ENCODE data around the gene LPAR1. TPM values are rescaled to one million over a fixed set of nuclear protein-coding genes. Genes with fewer than 3 reads are reported as not detected.

LPAR1 gene
- total and polyA plus RNA-seq, 2 of the 8 experiments (the other 6 are each of a cell fraction or from before 2014, with no cell fraction given), result 3.4 to 5.1 TPM

GRCh38 chr9:110950041-110950645 is 88.1 kb downstream of the LPAR1 start:
- no peak for DNase-seq (ENCODE audit: low read depth in 1 of 2, low spot score in 2 of 2)
- POLR2A ChIA-PET (ENCODE audit: partially characterized antibody), result no interaction called here
- H3K9me3 ChIP-seq (ENCODE audit: insufficient read depth in 2 of 2, low read depth in 1 of 2, low read length in 1 of 2), result no peaks in the 10 kb centered on the region
- H3K14ac ChIP-seq (ENCODE audit: insufficient read length), result no peak overlapping the region
- TF ChIP-seq POLR2AphosphoS5 (IDR thresholded peaks at IDR 0.05; ENCODE audit: low read depth, low read length), result no peak
- no peak for TF ChIP-seq ATF3 (IDR thresholded peaks at IDR 0.05; ENCODE audit: insufficient read depth, low read depth, low read length)
- no peak for TF ChIP-seq NRF1 (IDR thresholded peaks at IDR 0.05; ENCODE audit: low read depth, low read length)
- TF ChIP-seq FOSL1 (IDR thresholded peaks at IDR 0.05; ENCODE audit: insufficient read depth, low read depth, low read length), result no peak
- TF ChIP-seq KDM5A (IDR thresholded peaks at IDR 0.05; ENCODE audit: low read length), result no peak
- no peak for TF ChIP-seq SRF (IDR thresholded peaks at IDR 0.05; ENCODE audit: low read depth, low read length)
- no peak for TF ChIP-seq CHD1 (IDR thresholded peaks at IDR 0.05; ENCODE audit: low read depth, low read length)
- TF ChIP-seq RNF2 (IDR thresholded peaks at IDR 0.05; ENCODE audit: borderline replicate concordance, low read depth, low read length, missing control alignments, poor library complexity, severe bottlenecking), result no peak
- TF ChIP-seq CREB1 (IDR thresholded peaks at IDR 0.05), result no peak
- TF ChIP-seq BACH1 (IDR thresholded peaks at IDR 0.05; ENCODE audit: low read length), result no peak
- no peak for TF ChIP-seq CBX5 (IDR thresholded peaks at IDR 0.05; ENCODE audit: low read depth, low read length)
- TF ChIP-seq ASH2L (IDR thresholded peaks at IDR 0.05; ENCODE audit: low read length), result no peak
- TF ChIP-seq YY1 (IDR thresholded peaks at IDR 0.05; ENCODE audit: low read depth, low read length), result no peak
- no peak for TF ChIP-seq SIRT6 (IDR thresholded peaks at IDR 0.05; ENCODE audit: low read length)
- no peaks in the 10 kb centered on the region; a peak in 2 of 7 replicates for H3K4me1 ChIP-seq (replicated peaks in 1 of 4; ENCODE audit: control insufficient read depth in 3 of 4, insufficient read depth in 4 of 4, low read length in 3 of 4)
- no peak overlapping the region for H2BK12ac ChIP-seq (ENCODE audit: low read depth, low read length)
- no peaks in the 10 kb centered on the region for H3K79me1 ChIP-seq (ENCODE audit: low read depth, low read length)
- H4K91ac ChIP-seq (replicated peaks; ENCODE audit: insufficient read length, low read length), result no peak overlapping the region
- no peaks in the 10 kb centered on the region for H3K79me2 ChIP-seq (ENCODE audit: control insufficient read depth in 1 of 2, insufficient read depth in 2 of 2, low read length in 2 of 2)
- no peak overlapping the region for H4K8ac ChIP-seq (ENCODE audit: extremely low read depth, insufficient read depth, low read length)
- no peak overlapping the region for H3K9ac ChIP-seq (replicated peaks in 1 of 4; ENCODE audit: extremely low read depth in 1 of 4, low read depth in 3 of 4, low read length in 3 of 4)
- H4K20me1 ChIP-seq (replicated peaks in 1 of 2; ENCODE audit: control insufficient read depth in 1 of 2, insufficient read depth in 2 of 2, low read length in 2 of 2), result no peaks in the 10 kb centered on the region
- no peak overlapping the region for H3K18ac ChIP-seq (ENCODE audit: extremely low read depth, low read length)
- no peak overlapping the region for H3K27ac ChIP-seq (ENCODE audit: low read depth, low read length)
- H3K4me3 ChIP-seq (ENCODE audit: extremely low read depth in 1 of 4, insufficient read depth in 2 of 4, low read depth in 3 of 4, low read length in 4 of 4), result no peak overlapping the region
- H2BK5ac ChIP-seq (ENCODE audit: low read depth, low read length), result no peak overlapping the region
- H2BK20ac ChIP-seq (ENCODE audit: low read length), result no peak overlapping the region
- no peak overlapping the region for H3K56ac ChIP-seq (replicated peaks; ENCODE audit: insufficient read length, low read depth, low read length)
- no peak for FAIRE-seq
- 93% methylated on average over 4 of the region's 4 CpGs; no CpG with 5 or more reads in 1 of the 2 experiments for WGBS, 2 experiments (ENCODE audit: extremely low coverage in 1 of 2, insufficient coverage in 1 of 2, insufficient read length in 1 of 2, insufficient replicate concordance in 2 of 2, low coverage in 1 of 2, low lambda C conversion rate in 2 of 2, missing lambda C conversion rate in 1 of 2)
- H3K27me3 ChIP-seq (replicated peaks in 1 of 4; ENCODE audit: control insufficient read depth in 3 of 4, extremely low read depth in 1 of 4, insufficient read depth in 3 of 4, low read length in 3 of 4), result no peaks in the 10 kb centered on the region
- H3K36me3 ChIP-seq (ENCODE audit: control insufficient read depth in 2 of 4, insufficient read depth in 4 of 4, low read length in 3 of 4), result no peaks in the 10 kb centered on the region
- no peak overlapping the region for H2BK15ac ChIP-seq (ENCODE audit: low read length)
- no peak overlapping the region for H2BK120ac ChIP-seq (replicated peaks; ENCODE audit: low read depth, low read length)
- H2AFZ ChIP-seq (ENCODE audit: low read length), result no peak overlapping the region
- no peaks in the 10 kb centered on the region for H3K23me2 ChIP-seq (ENCODE audit: low read depth, low read length)
- no peak overlapping the region for H3K4me2 ChIP-seq (ENCODE audit: insufficient read depth in 1 of 2, low read depth in 2 of 2, low read length in 2 of 2)
- H2AK5ac ChIP-seq (ENCODE audit: low read depth, low read length), result no peak overlapping the region
- no peak overlapping the region for H3K23ac ChIP-seq (ENCODE audit: insufficient read length)
- H4K5ac ChIP-seq (ENCODE audit: insufficient read length, low read depth, low read length), result no peak overlapping the region
- no peak overlapping the region for H3K4ac ChIP-seq (replicated peaks; ENCODE audit: insufficient read length, low read depth, low read length)
- CTCF ChIA-PET (ENCODE audit: partially characterized antibody), result no interaction called here
